Stimulated activated CD4-positive, alpha-beta T cell treated with anti-CD3 and anti-CD28 coated beads, TNF-alpha, amount 100 ng/mL, for 4 hours (primary cell): ENCODE results near the gene CCDC152.
"Not testable (repeated sequence)": the region's sequence is repeated elsewhere in the genome, so short reads cannot be mapped to it uniquely, and the experiment has no call there.

Experiments
- DNase-seq, 3 experiments: peaks; one replicate each; pipeline ENCODE4 v3.0.0-alpha.2; 2020; ENCODE audit warnings: low read depth in 3 of 3

Gene CCDC152

GRCh38 chr5:42812620-42813019, 56.0 kb downstream of the CCDC152 start:
- no peak for DNase-seq

- DNase-seq: no peak
Measured at GRCh38 chr5:42813533-42813932, 56.9 kb downstream of the CCDC152 start.

- DNase-seq: not testable (repeated sequence)
Measured at GRCh38 chr5:42816546-42816945, 59.9 kb downstream of the CCDC152 start.

- DNase-seq: no peak
Measured at GRCh38 chr5:42819745-42820144, 63.1 kb downstream of the CCDC152 start.

- DNase-seq: no peak
Measured at GRCh38 chr5:42822548-42822947, 65.9 kb downstream of the CCDC152 start.

GRCh38 chr5:42824347-42824976, 67.8 kb downstream of the CCDC152 start:
- DNase-seq: no peak

- DNase-seq: no peak
Measured at GRCh38 chr5:42825422-42826148, 69.0 kb downstream of the CCDC152 start.

GRCh38 chr5:42826757-42827515, 70.3 kb downstream of the CCDC152 start:
- DNase-seq: no peak

- no peak for DNase-seq
Measured at GRCh38 chr5:42828671-42829070, 72.1 kb downstream of the CCDC152 start.

- DNase-seq: no peak
Measured at GRCh38 chr5:42830924-42831323, 74.3 kb downstream of the CCDC152 start.

- DNase-seq: no peak
Measured at GRCh38 chr5:42832060-42832459, 75.4 kb downstream of the CCDC152 start.

GRCh38 chr5:42836070-42836769, 79.6 kb downstream of the CCDC152 start:
- no peak for DNase-seq

GRCh38 chr5:42837601-42838000, 81.0 kb downstream of the CCDC152 start:
- DNase-seq: no peak

GRCh38 chr5:42839196-42839595, 82.6 kb downstream of the CCDC152 start:
- DNase-seq: no peak

GRCh38 chr5:42840269-42840668, 83.7 kb downstream of the CCDC152 start:
- no peak for DNase-seq

GRCh38 chr5:42840842-42841567, 84.4 kb downstream of the CCDC152 start:
- no peak for DNase-seq

GRCh38 chr5:42842921-42843641, 86.5 kb downstream of the CCDC152 start:
- no peak for DNase-seq

- no peak for DNase-seq
Measured at GRCh38 chr5:42843675-42844292, 87.2 kb downstream of the CCDC152 start.

- DNase-seq: not testable (repeated sequence)
Measured at GRCh38 chr5:42844408-42844807, 87.8 kb downstream of the CCDC152 start.

- DNase-seq: no peak
Measured at GRCh38 chr5:42848545-42848944, 91.9 kb downstream of the CCDC152 start.
